HepG2 (cell line): Measurements from ENCODE around the gene GABRG3. TPM values are rescaled to one million over a fixed set of nuclear protein-coding genes. Genes with fewer than 3 reads are reported as not detected.

ENCODE experiments used
- ATAC-seq: fragments of 200-7000 bp; cut with Tn5 transposase; 3 replicates; pipeline ENCODE4 v1.9.1; 2020; ENCODE audit warnings: mild to moderate bottlenecking, moderate library complexity
- BruUV-seq: library from RNA; stranded (reverse); fragments of 400-500 nt; replicated peaks from 2 replicates; lab custom pipeline; 2021; lab: Mats Ljungman, UMichigan
- CTCF ChIA-PET: fragments of 300-600 bp; formaldehyde crosslinking; extraction: SDS; loops from one replicate; lab custom pipeline; 2021; ENCODE audit warnings: low total read pairs, inconsistent platforms, low intra/inter-chr PET ratio; lab: Yijun Ruan, JAX
- POLR2A ChIA-PET: fragments of 350-600 bp; sonication (Branson Sonifier 250); formaldehyde crosslinking; loops from one replicate; lab custom pipeline; 2020; ENCODE audit warnings: antibody characterized with exemption, inconsistent platforms; lab: Yijun Ruan, JAX
- DNase-seq: peaks from one replicate; pipeline ENCODE4 v3.0.0-alpha.2; 2015; ENCODE audit warnings: low spot score
- FAIRE-seq: peaks from 3 replicates; lab custom pipeline; 2011; peaks lifted over from hg19 to GRCh38; lab: Jason Lieb, UNC
- H2AFZ ChIP-seq: one replicate; pipeline ENCODE4 v1.6.1; 2011; ENCODE audit warnings: low read length, inconsistent platforms
- H3K27ac ChIP-seq: fragments of 300-600 bp; 3 replicates; pipeline ENCODE4 v1.8.0; 2011; ENCODE audit warnings: mixed run types, mild to moderate bottlenecking, mixed read lengths, low read length, inconsistent platforms; ENCODE audit not compliant: insufficient read depth; ENCODE audit errors: extremely low read length
- H3K27me3 ChIP-seq, 2 experiments: fragments of 200-600 bp in 1 of 2; 2 replicates in 1 of 2; 3 replicates in 1 of 2; pipeline versions ENCODE4 v1.6.0 to v1.8.0; 2011; ENCODE audit warnings: low read length in 2 of 2, mild to moderate bottlenecking in 2 of 2, moderate library complexity in 2 of 2, inconsistent platforms in 1 of 2; ENCODE audit not compliant: insufficient read depth in 2 of 2, control insufficient read depth in 1 of 2
- H3K36me3 ChIP-seq, 2 experiments: fragments of 200-600 bp in 1 of 2; replicated peaks in 1 of 2; 2 replicates in 1 of 2; 3 replicates in 1 of 2; pipeline versions ENCODE4 v1.5.1 to v1.8.0; 2011; ENCODE audit warnings: low read length in 2 of 2, inconsistent platforms in 1 of 2; ENCODE audit not compliant: insufficient read depth in 2 of 2, control insufficient read depth in 1 of 2
- H3K4me1 ChIP-seq: 2 replicates; pipeline ENCODE4 v1.5.1; 2012; ENCODE audit warnings: low read length, inconsistent platforms; ENCODE audit not compliant: insufficient read depth
- H3K4me2 ChIP-seq: 2 replicates; pipeline ENCODE4 v1.6.0; 2011; ENCODE audit warnings: low read depth, low read length, inconsistent platforms
- H3K4me3 ChIP-seq, 3 experiments: fragments of 200-600 bp in 1 of 3; sonication (generic), shearing (Covaris generic) in 1 of 3; replicated peaks in 1 of 3; 2 replicates each; pipeline ENCODE4 v1.5.1; 2011 to 2016; ENCODE audit warnings: low read length in 3 of 3, inconsistent platforms in 2 of 3, low read depth in 2 of 3, mild to moderate bottlenecking in 2 of 3, control low read depth in 1 of 3, mixed read lengths in 1 of 3; ENCODE audit not compliant: insufficient read depth in 1 of 3
- H3K79me2 ChIP-seq: one replicate; pipeline ENCODE4 v1.6.1; 2011; ENCODE audit warnings: low read length, inconsistent platforms; ENCODE audit not compliant: insufficient read depth
- H3K9ac ChIP-seq: 2 replicates; pipeline ENCODE4 v1.6.0; 2011; ENCODE audit warnings: mild to moderate bottlenecking, low read depth, low read length, inconsistent platforms; ENCODE audit not compliant: insufficient read depth
- H3K9me3 ChIP-seq: 2 replicates; pipeline ENCODE4 v1.5.1; 2012; ENCODE audit warnings: mild to moderate bottlenecking, low read length
- H4K20me1 ChIP-seq: 2 replicates; pipeline ENCODE4 v1.6.0; 2011; ENCODE audit warnings: inconsistent platforms, mild to moderate bottlenecking, low read length, moderate library complexity; ENCODE audit not compliant: insufficient read depth
- ELF3 ChIP-seq: IDR thresholded peaks from 2 replicates; pipeline ENCODE4 v1.6.1; 2016; ENCODE audit warnings: missing genetic modification reagents, missing compliant biosample characterization
- FLYWCH1 ChIP-seq: sonication (generic); formaldehyde crosslinking; IDR thresholded peaks from 2 replicates; pipeline ENCODE4 v1.8.1; 2023; ENCODE audit warnings: mild to moderate bottlenecking, missing genetic modification reagents
- JUNB ChIP-seq: sonication (generic); formaldehyde crosslinking; IDR thresholded peaks from 2 replicates; pipeline ENCODE4 v1.8.0; 2022; ENCODE audit warnings: missing genetic modification reagents, mild to moderate bottlenecking, borderline replicate concordance
- KDM3A ChIP-seq: IDR thresholded peaks from 2 replicates; pipeline ENCODE4 v1.6.1; 2018; ENCODE audit warnings: low read depth, missing compliant biosample characterization
- MIER3 ChIP-seq: IDR thresholded peaks from 2 replicates; pipeline ENCODE4 v1.6.1; 2016; ENCODE audit warnings: missing compliant biosample characterization, borderline replicate concordance
- MZF1 ChIP-seq: sonication (generic); formaldehyde crosslinking; IDR thresholded peaks from 2 replicates; pipeline ENCODE4 v1.8.1; 2023; ENCODE audit warnings: mild to moderate bottlenecking, missing genetic modification reagents, borderline replicate concordance
- PPARG ChIP-seq: conservative IDR thresholded peaks from 2 replicates; pipeline ENCODE4 v1.6.1; 2016; ENCODE audit warnings: missing biosample characterization, missing genetic modification reagents
- RAD21 ChIP-seq: fragments of 450-650 bp; formaldehyde crosslinking; IDR thresholded peaks from 2 replicates; pipeline ENCODE4 v1.5.0; 2020; ENCODE audit warnings: mild to moderate bottlenecking
- RFX5 ChIP-seq: IDR thresholded peaks from 2 replicates; pipeline ENCODE4 v1.6.1; 2011; ENCODE audit warnings: low read depth, low read length, improper control_type of control experiment
- SOX6 ChIP-seq, 2 experiments: fragments of 450-650 bp in 1 of 2; sonication (generic) in 1 of 2; formaldehyde crosslinking in 1 of 2; IDR thresholded peaks; 2 replicates each; pipeline versions ENCODE4 v1.4.0 to v1.6.1; 2017 to 2020; ENCODE audit warnings: antibody characterized with exemption in 1 of 2, mild to moderate bottlenecking in 1 of 2, missing genetic modification reagents in 1 of 2
- SRY ChIP-seq: sonication (generic); formaldehyde crosslinking; IDR thresholded peaks from 2 replicates; pipeline ENCODE4 v1.8.0; 2022; ENCODE audit warnings: mild to moderate bottlenecking, missing genetic modification reagents
- TCF12 ChIP-seq, 2 experiments: fragments of 450-650 bp in 1 of 2; sonication (generic) in 1 of 2; formaldehyde crosslinking in 1 of 2; IDR thresholded peaks; 2 replicates each; pipeline versions ENCODE4 v1.6.1 to v1.8.0; 2017 to 2022; ENCODE audit warnings: antibody characterized with exemption in 1 of 2, mild to moderate bottlenecking in 1 of 2, missing genetic modification reagents in 1 of 2, moderate library complexity in 1 of 2
- TOE1 ChIP-seq: sonication (generic); formaldehyde crosslinking; IDR thresholded peaks from 2 replicates; pipeline ENCODE4 v1.4.0; 2020; ENCODE audit warnings: mild to moderate bottlenecking, missing genetic modification reagents
- ZKSCAN1 ChIP-seq: fragments of 150-350 bp; IDR thresholded peaks from 2 replicates; pipeline ENCODE4 v1.6.1; 2014; ENCODE audit warnings: low read length
- ZNF619 ChIP-seq: sonication (generic); formaldehyde crosslinking; IDR thresholded peaks from 2 replicates; pipeline ENCODE4 v1.4.0; 2020; ENCODE audit warnings: mild to moderate bottlenecking, missing genetic modification reagents
- ZNF761 ChIP-seq: sonication (generic); formaldehyde crosslinking; conservative IDR thresholded peaks from 2 replicates; pipeline ENCODE4 v1.4.0; 2020; ENCODE audit warnings: mild to moderate bottlenecking, missing genetic modification reagents
- WGBS: methylation state at CpG from one replicate; pipeline ENCODE4 v1.1.6; 2017; ENCODE audit warnings: low lambda C conversion rate; 5-methylcytosine and 5-hydroxymethylcytosine counted together
- in situ Hi-C: cut with HindIII; loops from 2 replicates; pipeline ENCODE4 v1.10.0; 2017; ENCODE audit warnings: low pct_unique_long_range_greater_than_20kb; ENCODE audit not compliant: extremely low pct_ligation_motif_present
- intact Hi-C: fragments of 100-400 bp; cut with micrococcal nuclease; formaldehyde crosslinking; loops from one replicate; pipeline ENCODE4 v1.10.0; 2022; ENCODE audit not compliant: unreplicated experiment
- polyA plus RNA-seq, 8 experiments: library from polyadenylated mRNA; depleted of rRNA in 3 of 8; stranded (reverse) in 7 of 8; unstranded in 1 of 8; fragments of >200 nt; fragmentation: Illumina TruSeq in 4 of 8; extraction: Trizol in 4 of 8; gene quantifications; 2 replicates each; pipeline versions ENCODE4 v1.2.1 to v1.2.3, GENCODE V29; 2011 to 2016; ENCODE audit warnings: low read depth in 4 of 8, missing spikeins in 1 of 8, mixed read lengths in 1 of 8; ENCODE audit not compliant: insufficient read depth in 1 of 8
- total RNA-seq, 5 experiments: library from RNA; depleted of rRNA; stranded (reverse); fragments of >200 nt; fragmentation: Illumina TruSeq; extraction: Trizol; gene quantifications; 2 replicates each; pipeline ENCODE4 v1.2.3, GENCODE V29; 2016; ENCODE audit warnings: low read depth in 1 of 5
- TF ChIP-seq, protein P1 (sequence below): sonication (generic); formaldehyde crosslinking; IDR thresholded peaks from 2 replicates; pipeline ENCODE4 v1.5.0; 2020; ENCODE audit warnings: missing genetic modification reagents
- TF ChIP-seq, protein P2 (sequence below): sonication (generic); formaldehyde crosslinking; conservative IDR thresholded peaks from 2 replicates; pipeline ENCODE4 v1.8.0; 2022; ENCODE audit warnings: low read depth, missing genetic modification reagents
- TF ChIP-seq, protein P3 (sequence below): sonication (generic); formaldehyde crosslinking; conservative IDR thresholded peaks from 2 replicates; pipeline ENCODE4 v1.4.0; 2020; ENCODE audit warnings: mild to moderate bottlenecking, missing genetic modification reagents, moderate library complexity

Gene GABRG3
- total and polyA plus RNA-seq, 2 of the 13 experiments (the other 11 are each of a cell fraction or from before 2014, with no cell fraction given): not detected

DNA sequence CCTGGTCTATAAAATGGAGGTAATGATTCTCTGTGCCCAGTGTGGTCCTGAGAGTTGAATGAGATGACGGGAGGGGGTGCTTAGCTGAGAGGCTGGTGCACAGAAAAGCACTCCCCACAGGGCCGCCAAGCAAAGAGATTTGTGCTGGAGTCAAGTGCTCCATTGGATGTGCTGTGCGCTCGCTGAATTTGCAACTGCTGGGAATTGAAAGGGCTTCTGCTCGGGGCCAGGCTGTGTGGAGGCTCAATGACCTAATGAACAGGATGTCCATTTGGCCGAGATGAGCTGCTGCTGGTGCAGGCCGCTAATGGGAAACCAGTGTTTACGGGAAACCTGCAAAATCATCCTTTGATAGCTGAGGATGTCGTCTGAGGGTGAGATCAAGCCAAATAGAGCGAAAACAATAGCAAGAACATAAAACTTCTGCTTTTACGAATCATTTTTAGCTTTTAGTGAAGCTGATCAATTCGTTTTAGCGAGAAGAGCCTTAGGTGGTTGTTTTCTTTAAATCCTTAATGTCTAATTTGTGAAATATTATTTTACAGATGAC, 211.7 kb downstream of the GABRG3 start:
- intact Hi-C loops (no loop called here), in situ Hi-C loops (no loop called here)
- CTCF ChIA-PET: no interaction called here
- Histone ChIP-seq H3K27ac (no peak overlapping the region), H3K9ac (no peak overlapping the region), H3K4me2 (no peak overlapping the region), H4K20me1 (no peaks in the 10 kb centered on the region), H3K9me3 (peaks cover 35% of the 10 kb centered on the region), H3K79me2 (no peaks in the 10 kb centered on the region), H3K36me3 (no peaks in the 10 kb centered on the region), H3K27me3 (no peaks in the 10 kb centered on the region), H2AFZ (no peak overlapping the region), H3K4me1 (no peaks in the 10 kb centered on the region), H3K4me3 (no peak overlapping the region)
- ATAC-seq: no peak
- no TSS peak for BruUV-seq
- WGBS: under 1% methylated on average over 10 of the region's 13 CpGs
- POLR2A ChIA-PET: no interaction called here
- DNase-seq: no peak
- no peak for FAIRE-seq
- TF ChIP-seq TOE1 (CRISPR knock-in tag): no peak
- TF ChIP-seq KDM3A (CRISPR knock-in tag): no peak
- no peak for TF ChIP-seq ZNF761 (CRISPR knock-in tag)
- TF ChIP-seq ZNF619 (CRISPR knock-in tag): no peak
- TF ChIP-seq, protein P1, sequence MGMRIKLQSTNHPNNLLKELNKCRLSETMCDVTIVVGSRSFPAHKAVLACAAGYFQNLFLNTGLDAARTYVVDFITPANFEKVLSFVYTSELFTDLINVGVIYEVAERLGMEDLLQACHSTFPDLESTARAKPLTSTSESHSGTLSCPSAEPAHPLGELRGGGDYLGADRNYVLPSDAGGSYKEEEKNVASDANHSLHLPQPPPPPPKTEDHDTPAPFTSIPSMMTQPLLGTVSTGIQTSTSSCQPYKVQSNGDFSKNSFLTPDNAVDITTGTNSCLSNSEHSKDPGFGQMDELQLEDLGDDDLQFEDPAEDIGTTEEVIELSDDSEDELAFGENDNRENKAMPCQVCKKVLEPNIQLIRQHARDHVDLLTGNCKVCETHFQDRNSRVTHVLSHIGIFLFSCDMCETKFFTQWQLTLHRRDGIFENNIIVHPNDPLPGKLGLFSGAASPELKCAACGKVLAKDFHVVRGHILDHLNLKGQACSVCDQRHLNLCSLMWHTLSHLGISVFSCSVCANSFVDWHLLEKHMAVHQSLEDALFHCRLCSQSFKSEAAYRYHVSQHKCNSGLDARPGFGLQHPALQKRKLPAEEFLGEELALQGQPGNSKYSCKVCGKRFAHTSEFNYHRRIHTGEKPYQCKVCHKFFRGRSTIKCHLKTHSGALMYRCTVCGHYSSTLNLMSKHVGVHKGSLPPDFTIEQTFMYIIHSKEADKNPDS (CRISPR knock-in tag): no peak
- TF ChIP-seq, protein P2, sequence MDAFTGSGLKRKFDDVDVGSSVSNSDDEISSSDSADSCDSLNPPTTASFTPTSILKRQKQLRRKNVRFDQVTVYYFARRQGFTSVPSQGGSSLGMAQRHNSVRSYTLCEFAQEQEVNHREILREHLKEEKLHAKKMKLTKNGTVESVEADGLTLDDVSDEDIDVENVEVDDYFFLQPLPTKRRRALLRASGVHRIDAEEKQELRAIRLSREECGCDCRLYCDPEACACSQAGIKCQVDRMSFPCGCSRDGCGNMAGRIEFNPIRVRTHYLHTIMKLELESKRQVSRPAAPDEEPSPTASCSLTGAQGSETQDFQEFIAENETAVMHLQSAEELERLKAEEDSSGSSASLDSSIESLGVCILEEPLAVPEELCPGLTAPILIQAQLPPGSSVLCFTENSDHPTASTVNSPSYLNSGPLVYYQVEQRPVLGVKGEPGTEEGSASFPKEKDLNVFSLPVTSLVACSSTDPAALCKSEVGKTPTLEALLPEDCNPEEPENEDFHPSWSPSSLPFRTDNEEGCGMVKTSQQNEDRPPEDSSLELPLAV (CRISPR knock-in tag): no peak
- no peak for TF ChIP-seq SOX6 (IDR thresholded peaks at IDR 0.05)
- TF ChIP-seq SOX6 (CRISPR knock-in tag; IDR thresholded peaks at IDR 0.05): no peak
- no peak for TF ChIP-seq ELF3
- TF ChIP-seq RAD21 (CRISPR knock-in tag): no peak
- no peak for TF ChIP-seq SRY
- TF ChIP-seq TCF12 (IDR thresholded peaks at IDR 0.05): no peak
- no peak for TF ChIP-seq TCF12 (CRISPR knock-in tag; IDR thresholded peaks at IDR 0.05)
- TF ChIP-seq, protein P3, sequence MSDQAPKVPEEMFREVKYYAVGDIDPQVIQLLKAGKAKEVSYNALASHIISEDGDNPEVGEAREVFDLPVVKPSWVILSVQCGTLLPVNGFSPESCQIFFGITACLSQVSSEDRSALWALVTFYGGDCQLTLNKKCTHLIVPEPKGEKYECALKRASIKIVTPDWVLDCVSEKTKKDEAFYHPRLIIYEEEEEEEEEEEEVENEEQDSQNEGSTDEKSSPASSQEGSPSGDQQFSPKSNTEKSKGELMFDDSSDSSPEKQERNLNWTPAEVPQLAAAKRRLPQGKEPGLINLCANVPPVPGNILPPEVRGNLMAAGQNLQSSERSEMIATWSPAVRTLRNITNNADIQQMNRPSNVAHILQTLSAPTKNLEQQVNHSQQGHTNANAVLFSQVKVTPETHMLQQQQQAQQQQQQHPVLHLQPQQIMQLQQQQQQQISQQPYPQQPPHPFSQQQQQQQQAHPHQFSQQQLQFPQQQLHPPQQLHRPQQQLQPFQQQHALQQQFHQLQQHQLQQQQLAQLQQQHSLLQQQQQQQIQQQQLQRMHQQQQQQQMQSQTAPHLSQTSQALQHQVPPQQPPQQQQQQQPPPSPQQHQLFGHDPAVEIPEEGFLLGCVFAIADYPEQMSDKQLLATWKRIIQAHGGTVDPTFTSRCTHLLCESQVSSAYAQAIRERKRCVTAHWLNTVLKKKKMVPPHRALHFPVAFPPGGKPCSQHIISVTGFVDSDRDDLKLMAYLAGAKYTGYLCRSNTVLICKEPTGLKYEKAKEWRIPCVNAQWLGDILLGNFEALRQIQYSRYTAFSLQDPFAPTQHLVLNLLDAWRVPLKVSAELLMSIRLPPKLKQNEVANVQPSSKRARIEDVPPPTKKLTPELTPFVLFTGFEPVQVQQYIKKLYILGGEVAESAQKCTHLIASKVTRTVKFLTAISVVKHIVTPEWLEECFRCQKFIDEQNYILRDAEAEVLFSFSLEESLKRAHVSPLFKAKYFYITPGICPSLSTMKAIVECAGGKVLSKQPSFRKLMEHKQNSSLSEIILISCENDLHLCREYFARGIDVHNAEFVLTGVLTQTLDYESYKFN (CRISPR knock-in tag): no peak
- TF ChIP-seq MZF1 (CRISPR knock-in tag): no peak
- no peak for TF ChIP-seq MIER3
- TF ChIP-seq FLYWCH1 (CRISPR knock-in tag): no peak
- TF ChIP-seq ZKSCAN1: no peak
- no peak for TF ChIP-seq JUNB (CRISPR knock-in tag)
- TF ChIP-seq PPARG (CRISPR knock-in tag): no peak
- TF ChIP-seq RFX5: no peak
